Stimulated activated CD4-positive, alpha-beta T cell treated with anti-CD3 and anti-CD28 coated beads, Interleukin-15, amount 100 ng/mL, for 48 hours (primary cell): ENCODE results near the gene OR8G1.
"Not testable (repeated sequence)": the region's sequence is repeated elsewhere in the genome, so short reads cannot be mapped to it uniquely, and the experiment has no call there.

Experiments used
- DNase-seq, 2 donors: peaks; one replicate each; pipeline ENCODE4 v3.0.0-alpha.2; 2020; ENCODE audit warnings: low read depth in 2 of 2

The OR8G1 gene, protein sequence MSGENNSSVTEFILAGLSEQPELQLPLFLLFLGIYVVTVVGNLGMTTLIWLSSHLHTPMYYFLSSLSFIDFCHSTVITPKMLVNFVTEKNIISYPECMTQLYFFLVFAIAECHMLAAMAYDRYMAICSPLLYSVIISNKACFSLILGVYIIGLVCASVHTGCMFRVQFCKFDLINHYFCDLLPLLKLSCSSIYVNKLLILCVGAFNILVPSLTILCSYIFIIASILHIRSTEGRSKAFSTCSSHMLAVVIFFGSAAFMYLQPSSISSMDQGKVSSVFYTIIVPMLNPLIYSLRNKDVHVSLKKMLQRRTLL

DNA sequence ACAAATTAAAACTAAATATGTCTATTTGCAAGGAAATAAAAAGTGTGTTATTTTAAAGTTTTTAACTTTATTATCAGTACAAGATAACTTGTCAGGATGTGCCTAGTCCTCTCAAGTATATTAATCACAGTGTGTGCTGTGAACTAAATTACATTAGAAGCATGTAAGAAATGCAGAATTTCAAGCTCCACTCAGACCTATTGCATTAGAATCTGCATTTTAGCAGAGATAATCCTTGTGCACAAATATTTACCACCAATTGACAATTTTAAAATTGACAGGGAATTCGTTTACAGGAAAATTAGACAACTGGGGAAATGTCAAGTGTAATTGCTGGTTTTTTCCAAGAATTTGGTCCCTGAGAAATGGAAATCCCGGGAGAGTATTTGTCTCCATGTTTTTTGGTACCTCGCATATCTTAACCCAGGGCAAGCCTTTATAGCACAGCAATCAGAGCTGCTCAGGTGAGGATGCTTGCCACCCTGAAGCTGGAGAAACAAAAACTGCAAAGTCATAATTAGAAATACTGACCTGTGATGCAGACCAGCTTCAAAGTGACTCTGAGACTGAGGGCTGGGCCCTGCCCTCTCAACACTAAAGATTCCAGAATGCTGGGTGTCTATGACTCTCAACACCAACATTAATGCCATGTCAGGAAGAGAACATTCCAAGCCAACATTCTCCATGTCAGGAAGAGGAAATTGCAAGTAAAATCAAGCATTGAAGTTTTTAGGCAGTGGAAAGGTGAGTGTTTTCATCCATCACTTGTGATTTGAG, at the start of gene OR8G1:
OR8G1 (plus strand) TSS at position 475 of the 777 bp plus-strand sequence. CDS start 8,581 bp downstream, outside the sequence.
- no peak for DNase-seq

DNA sequence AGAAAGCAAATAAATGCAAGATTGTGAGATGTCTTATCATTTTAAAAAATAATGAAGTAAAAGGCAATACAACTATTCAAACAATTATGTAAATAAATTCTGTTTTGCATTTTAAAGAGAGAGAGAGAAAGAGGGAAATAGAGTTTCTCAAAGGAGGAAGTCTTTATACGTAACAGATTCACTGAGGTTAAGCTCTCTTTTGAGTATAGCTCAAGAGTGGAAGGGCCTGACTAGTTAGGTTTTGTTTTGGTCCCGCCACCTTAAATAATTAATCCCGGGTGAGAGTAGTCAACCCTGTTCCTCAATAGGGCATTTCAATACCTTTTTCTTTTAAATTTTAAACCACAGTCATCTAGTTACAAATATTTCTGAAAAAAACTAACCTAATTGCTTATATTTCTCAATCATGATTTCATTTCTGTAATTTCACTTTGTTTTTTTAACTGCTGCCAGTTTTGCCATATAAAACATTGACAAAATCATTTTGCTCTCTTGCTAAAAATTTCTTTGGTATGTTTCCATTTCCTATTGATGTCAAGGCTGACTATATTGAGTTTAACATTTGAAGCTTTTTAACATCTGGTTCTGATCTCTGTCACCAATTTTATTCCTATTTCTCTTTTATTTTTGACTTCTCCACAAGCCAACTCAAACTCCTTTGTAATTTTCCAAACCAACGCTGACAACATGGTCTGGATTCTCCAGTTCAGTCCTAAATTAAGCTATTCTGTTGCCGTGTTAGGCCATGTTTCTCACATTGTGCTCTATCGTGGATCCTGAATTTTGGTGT, 47.5 kb upstream of the OR8G1 start:
- DNase-seq, result no peak

DNA sequence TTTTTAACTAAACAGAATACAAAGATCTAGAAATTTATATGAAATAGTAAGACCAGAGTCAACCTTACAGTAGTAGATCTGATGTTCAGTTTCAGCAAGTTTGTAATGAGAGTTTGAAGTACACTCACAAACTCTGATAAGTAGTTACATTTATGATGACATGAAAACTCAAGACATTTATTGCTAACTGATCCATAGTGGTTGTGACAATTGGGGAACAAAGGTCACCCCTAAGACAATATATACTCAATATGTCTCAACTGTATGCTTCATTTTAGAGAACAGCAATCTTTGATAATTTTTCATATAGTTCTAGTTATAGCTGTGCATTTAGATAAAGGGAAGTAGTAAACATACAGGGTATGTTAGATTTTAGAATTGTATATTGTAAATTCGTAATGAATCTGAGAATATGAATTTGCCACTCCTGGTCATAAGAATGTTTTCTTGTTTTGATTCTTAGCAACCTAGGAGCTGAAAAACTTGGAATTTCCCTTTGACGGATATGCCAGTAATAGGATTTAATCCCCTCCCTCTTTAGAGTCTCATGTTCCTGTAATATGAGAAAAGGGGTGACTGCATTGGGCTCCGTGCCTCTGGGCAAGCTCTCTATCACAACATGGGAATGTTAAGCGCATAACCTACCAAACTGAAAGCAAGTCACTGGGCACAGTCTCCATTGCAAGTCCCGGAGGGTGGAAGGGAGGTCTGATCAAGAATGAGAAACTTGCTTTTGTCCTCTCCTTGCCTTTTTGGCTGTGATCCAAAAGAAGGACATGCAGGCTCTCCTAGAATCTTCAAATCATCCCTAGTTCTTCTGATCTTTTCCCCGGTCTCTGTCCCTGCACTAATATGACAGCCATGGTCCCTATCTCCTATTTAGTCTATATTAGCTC, 46.4 kb upstream of the OR8G1 start:
- no peak for DNase-seq

DNA sequence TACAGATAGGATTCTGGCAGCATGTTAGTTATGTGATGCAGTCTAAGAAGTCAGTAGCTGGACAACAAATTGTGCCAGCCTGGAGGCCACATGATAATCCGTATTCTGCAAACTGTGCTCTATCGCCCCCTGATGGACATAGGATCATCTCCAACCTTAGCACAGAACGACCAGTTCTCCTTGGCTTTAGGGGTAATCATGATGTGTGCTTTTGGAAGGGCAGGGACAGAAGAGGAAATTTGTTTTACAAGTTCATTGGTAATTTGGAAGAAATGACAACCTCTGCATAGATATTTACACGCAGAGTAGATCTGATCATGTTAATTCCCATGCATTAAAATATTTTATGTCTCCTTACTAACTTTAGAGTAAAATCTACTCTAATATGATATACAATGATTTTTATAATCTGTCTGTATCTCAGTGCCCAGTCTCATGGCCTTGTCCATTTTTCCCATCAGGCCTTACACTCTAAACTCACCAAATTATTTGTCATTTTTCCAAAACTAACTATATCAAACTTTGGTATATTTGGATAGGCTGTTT, 45.6 kb upstream of the OR8G1 start:
- DNase-seq, result peak; percentile 2 to 22

DNA sequence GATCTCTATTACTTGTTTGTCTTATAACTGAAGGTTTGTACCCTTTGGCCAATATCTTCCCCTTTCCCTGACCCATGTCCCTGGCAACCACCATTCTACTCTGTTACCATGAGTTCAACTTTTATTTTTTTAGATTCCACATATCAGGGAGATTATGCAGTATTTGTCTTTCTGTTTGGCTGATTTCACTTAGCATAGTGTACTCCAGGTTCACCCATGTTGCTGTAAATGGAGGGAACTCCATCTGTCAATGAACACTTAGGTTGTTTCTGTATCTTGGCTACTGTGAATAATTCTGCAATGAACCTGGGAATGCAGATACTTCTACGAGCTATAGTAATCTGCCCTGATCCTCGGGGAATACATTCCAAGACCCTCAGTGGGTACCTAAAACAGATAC, 42.9 kb upstream of the OR8G1 start:
- no peak for DNase-seq

DNA sequence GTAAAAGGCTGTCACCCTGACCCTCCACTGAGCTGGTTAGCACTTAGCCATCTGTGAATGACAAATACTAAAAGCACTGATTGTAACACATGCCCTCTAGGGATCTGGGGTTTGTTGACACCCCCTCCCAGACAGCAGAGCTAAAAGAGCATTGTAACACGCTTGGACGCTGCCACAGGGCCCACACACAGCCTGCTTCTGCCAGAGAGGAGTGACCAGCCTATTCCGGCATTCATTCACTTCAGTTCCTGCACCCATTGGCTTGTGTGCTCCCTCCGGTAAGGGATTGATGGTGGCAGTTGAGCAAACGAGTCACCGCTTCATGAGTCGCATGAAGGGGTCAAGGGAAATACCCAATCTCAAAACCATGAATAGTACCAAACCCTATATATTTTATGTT, 42.0 kb upstream of the OR8G1 start:
- DNase-seq, result no peak

DNA sequence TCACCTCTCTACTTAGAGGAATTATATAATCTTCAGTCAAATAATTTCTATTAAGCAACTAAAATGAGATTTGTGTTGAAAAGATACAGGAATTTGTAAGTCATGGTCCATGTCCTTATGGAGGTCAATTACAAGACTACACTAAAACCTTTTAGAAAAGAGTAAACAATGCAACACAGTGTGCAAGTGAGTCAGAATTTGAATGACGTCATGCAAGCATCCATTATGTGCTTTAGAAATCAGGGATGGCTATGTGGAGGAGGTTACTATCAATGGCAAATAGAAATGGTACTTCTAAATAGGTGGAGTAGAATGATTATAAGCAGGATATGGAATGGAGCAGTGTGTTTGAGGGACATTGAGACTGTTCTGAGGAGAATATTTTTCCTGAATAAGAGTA, 41.2 kb upstream of the OR8G1 start:
- DNase-seq, result no peak

DNA sequence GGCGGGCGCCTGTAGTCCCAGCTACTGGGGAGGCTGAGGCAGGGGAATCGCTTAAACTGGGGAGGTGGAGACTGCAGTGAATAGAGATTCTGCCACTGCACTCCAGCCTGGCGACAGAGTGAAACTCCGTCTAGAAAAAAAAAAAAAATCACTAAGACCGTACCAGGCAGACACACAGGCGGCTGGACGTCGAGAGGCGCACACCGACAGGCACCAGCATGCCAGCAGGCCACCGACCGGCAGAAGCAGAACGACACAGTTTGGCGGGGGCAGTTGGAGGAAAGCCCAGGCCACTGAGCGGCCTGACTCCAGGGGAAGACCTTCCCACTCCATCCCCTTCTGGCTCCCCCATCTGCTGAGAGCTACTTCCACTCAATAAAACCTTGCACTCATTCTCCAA, 40.2 kb upstream of the OR8G1 start:
- DNase-seq, result no peak

DNA sequence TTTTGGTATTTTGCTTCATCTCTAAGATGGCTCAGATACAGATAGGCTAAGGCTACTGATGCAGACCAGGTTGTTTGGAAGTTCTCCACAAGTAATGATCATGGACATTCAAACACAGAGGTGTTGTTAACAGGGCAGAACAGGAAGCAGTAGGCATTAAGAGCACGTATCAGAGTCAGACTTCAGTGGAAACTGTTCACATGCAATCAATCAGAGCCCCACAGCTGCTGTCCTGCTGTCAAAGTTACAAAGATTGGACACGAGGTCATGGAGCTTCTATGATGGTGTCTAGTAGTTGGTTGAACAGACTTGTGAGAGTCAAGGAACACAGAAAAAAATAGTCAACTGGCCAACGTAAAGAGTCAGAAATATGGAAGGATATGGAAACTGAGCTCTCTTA, 37.9 kb upstream of the OR8G1 start:
- no peak for DNase-seq

DNA sequence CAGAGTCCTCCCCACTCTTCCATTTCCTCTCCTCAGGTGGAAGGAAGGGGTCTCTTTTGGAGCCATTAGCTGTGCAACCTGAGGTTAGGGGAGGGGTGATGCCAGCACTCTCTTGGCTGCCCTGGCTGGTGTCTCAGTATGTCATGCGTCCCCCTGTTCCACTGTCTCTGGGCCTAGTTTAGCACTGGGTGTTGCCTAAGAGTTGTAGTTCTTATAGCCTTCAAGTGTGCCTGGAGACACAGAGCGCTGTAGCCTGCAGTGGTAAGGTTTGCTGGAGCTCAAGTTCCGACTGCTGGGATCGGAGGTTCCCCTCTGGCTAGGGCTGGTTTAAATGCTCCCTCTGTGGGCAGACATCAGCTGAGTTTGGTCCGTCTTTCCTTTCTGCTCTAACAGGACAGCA, 36.9 kb upstream of the OR8G1 start:
- DNase-seq, result no peak

DNA sequence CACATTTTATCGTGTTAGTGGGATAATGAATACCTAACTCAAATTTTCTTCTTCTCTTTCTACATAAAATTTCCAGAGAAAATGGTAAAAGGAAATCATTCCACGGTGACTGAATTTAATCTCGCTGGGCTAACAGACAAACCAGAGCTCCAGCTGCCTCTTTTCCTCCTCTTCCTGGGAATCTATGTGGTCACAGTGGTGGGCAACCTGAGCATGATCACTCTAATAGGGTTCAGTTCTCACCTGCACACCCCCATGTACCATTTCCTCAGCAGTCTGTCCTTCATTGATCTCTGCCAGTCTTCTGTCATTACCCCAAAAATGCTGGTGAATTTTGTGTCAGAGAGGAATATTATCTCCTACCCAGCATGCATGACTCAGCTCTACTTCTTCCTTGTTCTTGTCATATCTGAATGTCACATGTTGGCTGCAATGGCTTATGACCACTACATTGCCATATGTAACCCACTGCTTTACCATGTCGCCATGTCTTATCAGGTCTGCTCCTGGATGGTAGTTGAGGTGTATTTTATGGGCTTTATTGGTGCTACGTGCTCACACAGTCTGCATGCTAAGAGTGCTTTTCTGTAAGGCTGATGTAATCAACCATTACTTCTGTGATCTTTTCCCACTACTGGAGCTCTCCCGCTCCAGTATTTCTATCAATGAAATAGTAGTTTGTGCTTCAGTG, 33.6 kb upstream of the OR8G1 start:
- DNase-seq, result no peak

DNA sequence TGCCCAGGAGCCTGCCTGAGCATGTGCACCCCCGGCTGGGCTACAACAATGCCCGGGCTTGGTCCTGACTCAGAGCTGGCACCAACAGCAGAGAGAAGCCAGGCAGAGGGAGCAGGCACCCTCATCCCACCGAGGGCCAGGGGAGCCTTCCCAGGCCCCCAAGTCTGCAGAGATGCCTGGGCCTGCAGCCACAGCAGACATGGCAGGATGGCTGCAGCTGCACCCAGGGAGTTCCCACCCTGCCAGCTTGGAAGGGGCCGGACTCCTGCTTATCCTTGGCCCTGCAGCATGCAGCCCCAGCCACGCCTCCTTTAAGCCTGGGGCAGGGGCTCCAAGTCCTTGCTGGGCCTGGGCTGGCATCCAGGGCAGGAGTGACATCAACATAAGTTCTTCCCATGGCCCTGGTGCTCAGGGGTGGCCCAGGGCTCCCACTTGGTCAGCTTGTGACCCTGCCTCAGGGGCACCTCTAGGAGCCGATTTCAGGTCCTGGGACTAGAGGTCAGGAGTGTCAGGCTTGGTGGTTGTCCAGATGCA, 31.0 kb upstream of the OR8G1 start:
- no peak for DNase-seq

DNA sequence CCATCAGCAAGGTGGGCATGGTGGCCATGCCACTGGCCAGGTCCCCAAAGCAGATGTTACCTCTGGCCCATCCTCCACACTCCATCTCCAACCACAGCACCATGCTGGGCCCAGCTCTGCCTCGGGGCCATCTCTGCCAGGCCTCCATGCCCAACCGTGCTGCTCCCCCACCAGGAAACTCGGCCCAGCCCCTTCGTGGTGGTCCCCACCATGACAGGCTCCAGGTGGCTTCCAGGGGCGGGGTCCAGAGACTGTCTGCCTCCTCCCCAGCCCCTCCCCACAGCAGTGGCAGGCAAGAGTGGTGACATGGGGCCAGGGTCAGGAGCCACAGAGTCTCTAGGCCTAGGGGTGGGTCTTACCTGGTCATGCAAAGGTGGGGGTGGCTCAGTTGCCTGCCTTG, 30.5 kb upstream of the OR8G1 start:
- DNase-seq, result no peak

DNA sequence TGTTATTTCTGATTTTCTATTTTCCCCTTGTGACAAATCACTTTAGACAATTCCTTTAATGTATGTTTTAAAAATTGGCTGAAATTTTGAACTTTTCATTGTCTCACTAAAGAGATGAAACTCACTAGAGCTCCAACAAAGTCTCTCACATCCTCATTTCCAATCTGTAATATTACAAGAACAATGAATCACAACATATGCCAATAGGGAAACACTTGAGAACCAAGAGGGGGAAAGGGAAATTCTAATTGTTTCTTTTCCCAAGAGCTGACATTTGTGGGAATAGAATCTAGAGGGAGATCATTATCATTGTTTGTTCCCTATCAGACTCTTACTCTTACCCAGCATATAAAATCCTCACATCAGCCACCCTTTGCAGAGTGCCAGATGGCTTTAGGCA, 29.6 kb upstream of the OR8G1 start:
- no peak for DNase-seq

DNA sequence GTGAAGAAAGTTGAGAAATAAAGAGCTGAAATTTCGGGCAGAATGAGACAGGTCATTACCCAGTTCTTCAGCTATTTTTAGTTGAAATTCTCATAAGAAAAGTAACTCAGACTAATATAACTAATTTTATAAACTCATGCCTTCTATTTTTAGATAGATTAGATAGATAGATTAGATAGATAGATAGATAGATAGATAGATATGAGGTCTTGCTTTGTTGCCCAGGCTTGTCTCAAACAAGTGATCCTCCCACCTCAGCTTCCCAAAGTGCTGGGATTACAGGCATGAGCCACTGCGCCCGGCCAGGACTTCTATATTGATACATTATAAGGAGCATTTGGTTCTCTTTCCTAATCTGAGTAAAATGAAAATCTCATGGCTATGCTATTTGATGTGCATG, 26.9 kb upstream of the OR8G1 start:
- DNase-seq, result no peak

DNA sequence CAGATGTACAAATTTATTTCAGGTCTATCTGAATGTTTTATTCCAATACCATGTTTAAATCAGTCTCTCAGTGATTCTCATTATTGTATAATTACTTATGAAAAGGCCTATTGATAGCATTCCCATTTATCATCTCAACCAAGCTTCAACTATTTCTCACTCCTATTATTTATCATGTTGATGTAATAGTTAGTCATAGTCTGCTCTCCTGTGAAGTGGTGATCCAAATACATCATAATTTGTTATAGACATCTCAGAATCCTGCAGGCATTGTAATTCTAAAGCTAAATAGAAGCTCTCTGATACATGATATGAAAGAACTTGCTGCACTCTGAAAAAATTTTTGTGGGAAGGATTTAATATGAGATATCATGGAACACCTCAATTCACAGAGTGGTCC, 21.8 kb upstream of the OR8G1 start:
- DNase-seq, result no peak

DNA sequence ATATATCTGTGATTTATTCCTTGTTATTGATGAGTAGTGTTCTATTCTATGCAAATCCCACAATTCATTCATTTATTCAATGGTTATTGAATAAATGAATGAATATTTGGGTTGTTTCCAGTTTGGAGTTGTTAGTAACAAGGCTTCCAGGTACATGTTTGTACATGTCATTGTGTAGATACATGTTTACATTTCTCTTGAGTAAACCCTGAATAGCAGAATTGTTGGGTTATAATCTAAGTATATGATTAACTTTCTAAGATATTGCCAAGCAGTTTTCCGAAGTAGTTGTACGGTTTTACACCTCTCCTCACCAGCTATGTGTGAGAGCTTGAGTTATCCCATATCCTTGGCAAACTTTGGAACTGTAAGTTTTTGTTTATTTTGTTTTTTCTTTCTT, 18.5 kb upstream of the OR8G1 start:
- DNase-seq, result no peak

DNA sequence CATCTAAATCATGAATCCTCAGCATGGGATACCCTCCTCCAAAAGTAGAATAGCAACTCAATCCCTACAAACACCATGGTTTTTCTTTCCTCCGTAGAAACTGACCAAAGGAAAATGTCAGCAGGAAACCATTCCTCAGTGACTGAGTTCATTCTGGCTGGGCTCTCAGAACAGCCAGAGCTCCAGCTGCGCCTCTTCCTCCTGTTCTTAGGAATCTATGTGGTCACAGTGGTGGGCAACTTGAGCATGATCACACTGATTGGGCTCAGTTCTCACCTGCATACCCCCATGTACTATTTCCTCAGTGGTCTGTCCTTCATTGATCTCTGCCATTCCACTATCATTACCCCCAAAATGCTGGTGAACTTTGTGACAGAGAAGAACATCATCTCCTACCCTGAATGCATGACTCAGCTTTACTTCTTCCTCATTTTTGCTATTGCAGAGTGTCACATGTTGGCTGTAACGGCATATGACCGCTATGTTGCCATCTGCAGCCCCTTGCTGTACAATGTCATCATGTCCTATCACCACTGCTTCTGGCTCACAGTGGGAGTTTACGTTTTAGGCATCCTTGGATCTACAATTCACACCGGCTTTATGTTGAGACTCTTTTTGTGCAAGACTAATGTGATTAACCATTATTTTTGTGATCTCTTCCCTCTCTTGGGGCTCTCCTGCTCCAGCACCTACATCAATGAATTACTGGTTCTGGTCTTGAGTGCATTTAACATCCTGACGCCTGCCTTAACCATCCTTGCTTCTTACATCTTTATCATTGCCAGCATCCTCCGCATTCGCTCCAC, 16.1 kb upstream of the OR8G1 start:
- not testable (repeated sequence) for DNase-seq

DNA sequence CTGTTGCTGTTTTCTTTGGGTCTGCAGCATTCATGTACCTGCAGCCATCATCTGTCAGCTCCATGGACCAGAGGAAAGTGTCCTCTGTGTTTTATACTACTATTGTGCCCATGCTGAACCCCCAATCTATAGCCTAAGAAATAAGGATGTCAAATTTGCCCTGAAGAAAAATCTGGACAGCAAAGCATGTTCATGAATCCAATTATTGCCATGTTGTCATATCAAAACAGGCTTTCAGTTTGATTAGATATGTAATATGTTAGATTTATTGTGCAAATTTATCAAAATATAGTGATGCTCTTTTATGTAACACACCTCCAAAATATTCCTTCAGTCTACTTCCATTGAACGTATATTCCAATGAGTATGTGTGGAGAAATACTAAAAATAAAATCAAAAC, 15.4 kb upstream of the OR8G1 start:
- DNase-seq, result no peak

DNA sequence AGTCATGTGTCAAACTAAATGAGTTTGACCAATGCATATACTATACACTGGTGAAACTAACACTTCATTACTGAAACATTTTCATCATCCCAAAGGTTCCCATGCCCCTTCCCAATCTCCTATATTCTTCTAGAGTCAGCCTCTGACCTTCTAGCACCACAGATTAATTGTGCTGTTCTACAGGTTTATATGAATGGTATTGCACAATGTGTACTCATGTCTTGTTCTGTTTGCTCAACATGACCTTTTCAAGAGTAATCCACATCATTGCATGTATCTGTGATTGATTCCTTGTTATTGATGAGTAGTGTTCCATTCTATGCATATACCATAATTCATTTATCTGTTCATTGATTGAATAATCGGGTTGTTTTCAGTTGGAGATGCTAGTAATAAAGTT, 7.5 kb upstream of the OR8G1 start:
- no peak for DNase-seq
